Activated CD8-positive, alpha-beta memory T cell treated with anti-CD3 and anti-CD28 coated beads, Interleukin-2, amount 10 ng/mL, durations not matched to agents 7 days and 5 days (primary cell): ENCODE measurements around the gene THAP9. TPM values are rescaled to one million over a fixed set of nuclear protein-coding genes. Genes with fewer than 3 reads are reported as not detected.

ENCODE experiments used
- ATAC-seq: fragments of 150-1000 bp; cut with Tn5 transposase; one replicate; pipeline ENCODE4 v1.10.0; 2021; ENCODE audit warnings: moderate library complexity
- CTCF ChIA-PET: fragments of 350-600 bp; sonication (Branson Sonifier 250); formaldehyde crosslinking; loops from one replicate; lab custom pipeline; 2021; ENCODE audit warnings: antibody characterized with exemption; lab: Charles Lee
- DNase-seq: peaks from one replicate; pipeline ENCODE4 v3.0.0-alpha.2; 2020
- H3K27ac Mint-ChIP-seq: one replicate; pipeline ENCODE4 v1.8.0; 2021; ENCODE audit warnings: mild to moderate bottlenecking, mixed read lengths
- H3K27me3 Mint-ChIP-seq: one replicate; pipeline ENCODE4 v1.8.0; 2021; ENCODE audit warnings: mixed read lengths
- H3K36me3 Mint-ChIP-seq: one replicate; pipeline ENCODE4 v1.8.0; 2021; ENCODE audit warnings: mild to moderate bottlenecking, mixed read lengths
- H3K4me1 Mint-ChIP-seq: one replicate; pipeline ENCODE4 v1.8.0; 2021; ENCODE audit warnings: mixed read lengths
- H3K4me3 Mint-ChIP-seq: one replicate; pipeline ENCODE4 v1.8.0; 2021; ENCODE audit warnings: mild to moderate bottlenecking, moderate library complexity, mixed read lengths
- H3K9me3 Mint-ChIP-seq: one replicate; pipeline ENCODE4 v1.8.0; 2022; ENCODE audit warnings: low read depth, mixed read lengths
- total RNA-seq, 2 experiments: library from RNA; stranded (reverse); gene quantifications; one replicate each; pipeline ENCODE4 v1.2.3, GENCODE V29; 2021

Gene THAP9
- total RNA-seq, 2 experiments from 2014 or later, result 1.9 to 2.4 TPM

GRCh38 chr4:82868572-82868971, 32.0 kb upstream of the THAP9 start:
- DNase-seq (no peak), ATAC-seq (no peak)
- H3K4me3 Mint-ChIP-seq, result no peak overlapping the region
- CTCF ChIA-PET, result no interaction called here
- peaks cover 33% of the 10 kb centered on the region for H3K4me1 Mint-ChIP-seq
- no peaks in the 10 kb centered on the region for H3K27me3 Mint-ChIP-seq
- H3K9me3 Mint-ChIP-seq, result no peaks in the 10 kb centered on the region
- H3K27ac Mint-ChIP-seq, result no peak overlapping the region
- H3K36me3 Mint-ChIP-seq, result peaks cover 64% of the 10 kb centered on the region

DNA sequence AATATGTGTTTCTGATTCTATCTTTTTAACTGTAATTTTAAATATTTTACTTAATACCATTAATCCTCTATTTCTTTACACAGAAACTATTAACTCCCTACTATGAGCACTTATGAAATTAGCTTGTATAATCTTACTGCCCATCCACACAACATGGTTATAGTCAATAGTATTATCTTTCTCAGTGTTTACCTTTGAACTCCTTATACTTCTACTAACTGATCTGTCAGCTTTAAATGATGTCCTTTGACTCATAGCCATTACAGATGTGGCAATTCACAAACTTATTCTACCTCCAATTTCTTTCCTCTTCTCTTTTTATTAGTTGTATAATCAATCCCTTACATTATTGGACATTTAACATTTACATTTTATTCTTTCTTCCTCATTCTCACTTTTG, 15.1 kb upstream of the THAP9 start:
- DNase-seq, result no peak
- Mint-ChIP-seq H3K9me3 (no peaks in the 10 kb centered on the region), H3K4me1 (peaks cover 37% of the 10 kb centered on the region), H3K36me3 (peaks cover 25% of the 10 kb centered on the region), H3K27me3 (no peaks in the 10 kb centered on the region), H3K4me3 (no peak overlapping the region), H3K27ac (no peak overlapping the region)
- no peak for ATAC-seq
- CTCF ChIA-PET, result interaction anchor here (0.9 to 2.6 kb wide), 2 partner anchors 20 to 33 kb away, joined by 3 to 8 read pairs; no protein-coding TSS in a partner anchor

- H3K4me3 Mint-ChIP-seq, result no peak overlapping the region
- ATAC-seq (no peak), DNase-seq (no peak)
- no peak overlapping the region for H3K27ac Mint-ChIP-seq
- CTCF ChIA-PET, result interaction anchor here (1.3 to 2.6 kb wide), 2 partner anchors 13 to 34 kb away, joined by 4 to 8 read pairs; no protein-coding TSS in a partner anchor
- no peaks in the 10 kb centered on the region for H3K27me3 Mint-ChIP-seq
- H3K9me3 Mint-ChIP-seq, result no peaks in the 10 kb centered on the region
- peaks cover 39% of the 10 kb centered on the region for H3K4me1 Mint-ChIP-seq
- H3K36me3 Mint-ChIP-seq, result peaks cover 21% of the 10 kb centered on the region
Observed at GRCh38 chr4:82886147-82886942, 14.2 kb upstream of the THAP9 start.

DNA sequence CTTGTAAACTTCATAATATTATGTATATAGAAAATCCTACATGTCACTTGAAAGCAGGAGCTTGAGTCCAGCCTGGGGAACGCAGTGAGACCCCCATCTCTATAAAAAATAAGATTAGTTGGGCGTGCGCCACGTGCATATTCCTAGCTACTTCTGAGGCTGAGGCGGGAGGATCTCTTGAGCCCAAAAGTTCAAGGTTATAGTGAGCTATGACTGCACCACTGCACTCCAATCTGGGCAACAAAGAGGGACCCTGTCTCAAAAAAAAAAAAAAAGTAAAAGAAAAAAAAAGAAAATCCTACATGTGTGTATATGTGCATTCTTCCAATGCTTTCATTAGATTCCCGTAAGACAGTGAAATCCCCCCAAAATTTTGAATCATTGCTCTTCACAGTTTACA, 11.2 kb upstream of the THAP9 start:
- Mint-ChIP-seq H3K36me3 (peaks cover 22% of the 10 kb centered on the region), H3K27me3 (no peaks in the 10 kb centered on the region), H3K9me3 (no peaks in the 10 kb centered on the region), H3K4me3 (peak overlapping the region; percentile 93), H3K27ac (no peak overlapping the region), H3K4me1 (peaks cover 53% of the 10 kb centered on the region)
- ATAC-seq (no peak), DNase-seq (no peak)
- CTCF ChIA-PET, result interaction anchor here (0.7 to 2.9 kb wide), 4 partner anchors 11 to 596 kb away, joined by 3 to 13 read pairs (median 4); partner anchors contain the start of genes LIN54 and THAP9

- Mint-ChIP-seq H3K27me3 (no peaks in the 10 kb centered on the region), H3K4me1 (peaks cover 51% of the 10 kb centered on the region), H3K9me3 (no peaks in the 10 kb centered on the region), H3K36me3 (peaks cover 24% of the 10 kb centered on the region), H3K4me3 (peak overlapping the region; percentile 93), H3K27ac (peak overlapping the region; percentile 97)
- ATAC-seq, result peak; percentile 1
- CTCF ChIA-PET, result interaction anchor here (2.9 kb wide), 1 partner anchor 10 kb away, joined by 13 read pairs; the partner anchor contains the start of gene THAP9
- DNase-seq, result no peak
Observed at GRCh38 chr4:82890528-82890900, 10.0 kb upstream of the THAP9 start.

DNA sequence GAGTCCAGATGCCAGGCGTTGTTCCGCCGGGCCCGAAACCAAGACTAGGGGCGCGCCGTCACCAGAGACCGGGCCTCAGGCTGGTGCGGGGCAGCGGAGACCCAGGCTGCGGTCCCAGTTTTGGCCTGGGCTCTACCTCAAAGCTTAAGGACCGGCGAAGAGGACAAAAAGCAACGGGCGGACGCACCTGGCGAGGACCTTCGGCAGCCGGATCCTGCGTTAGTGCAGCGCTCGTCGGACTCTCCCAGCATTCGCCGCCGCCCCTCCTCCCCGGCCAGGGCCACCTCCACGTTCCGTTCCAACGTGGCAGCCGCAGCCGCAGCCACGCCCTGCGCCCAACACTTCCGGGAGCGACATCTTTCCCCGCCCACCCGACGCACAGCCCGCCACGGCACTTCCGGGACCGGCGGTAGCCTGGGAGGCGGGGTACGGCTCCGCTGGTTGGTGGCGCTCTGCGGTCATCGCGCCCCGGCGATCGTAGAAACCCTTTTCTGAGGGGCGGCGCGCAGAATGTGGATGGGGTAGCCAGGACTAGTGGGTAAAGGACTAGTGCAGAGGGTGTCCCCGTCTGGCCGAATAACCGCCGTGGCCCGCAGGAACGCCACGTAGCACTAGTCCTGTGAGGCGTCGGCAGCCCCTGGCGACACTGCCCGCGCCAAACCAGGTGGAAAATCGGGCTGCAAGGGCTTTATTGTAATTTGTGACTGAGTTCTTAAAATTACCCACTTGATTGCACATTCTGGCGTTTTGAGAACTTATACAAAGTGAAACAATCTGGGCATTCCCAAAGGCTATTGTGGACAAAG, 9.4 kb upstream of the THAP9 start, which contains the start of gene SEC31A:
SEC31A (minus strand) TSS at position 253 of the 806 bp plus-strand sequence. CDS start 9,217 bp downstream, outside the sequence.
- H3K4me1 Mint-ChIP-seq, result peaks cover 49% of the 10 kb centered on the region
- ATAC-seq, result peak; percentile 93

GRCh38 chr4:82891707-82892466, 8.6 kb upstream of the THAP9 start:
- H3K4me1 Mint-ChIP-seq, result peaks cover 48% of the 10 kb centered on the region
- H3K9me3 Mint-ChIP-seq, result no peaks in the 10 kb centered on the region
- H3K27me3 Mint-ChIP-seq, result no peaks in the 10 kb centered on the region
- ATAC-seq (no peak), DNase-seq (no peak)
- H3K36me3 Mint-ChIP-seq, result peaks cover 28% of the 10 kb centered on the region
- CTCF ChIA-PET, result interaction anchor here (1.6 kb wide), 1 partner anchor 39 kb away, joined by 8 read pairs; no protein-coding TSS in a partner anchor
- H3K27ac Mint-ChIP-seq, result peak overlapping the region; percentile 97
- peak overlapping the region; percentile 93 for H3K4me3 Mint-ChIP-seq

More for the DNA sequence above, 9.4 kb upstream of the THAP9 start, which contains the start of gene SEC31A:
- H3K4me3 Mint-ChIP-seq, result peak within 1 kb of the TSS; percentile 93
- DNase-seq, result peak; percentile 98
- peak within 1 kb of the TSS; percentile 97 for H3K27ac Mint-ChIP-seq
- H3K27me3 Mint-ChIP-seq, result no peaks in the 10 kb centered on the region
- H3K9me3 Mint-ChIP-seq, result no peaks in the 10 kb centered on the region
- CTCF ChIA-PET, result interaction anchor here (2.9 kb wide), 1 partner anchor 9 kb away, joined by 13 read pairs; the partner anchor contains the start of gene THAP9
- H3K36me3 Mint-ChIP-seq, result peaks cover 25% of the 10 kb centered on the region

GRCh38 chr4:82892467-82892802, 8.1 kb upstream of the THAP9 start:
- Mint-ChIP-seq H3K36me3 (peaks cover 29% of the 10 kb centered on the region), H3K4me1 (peaks cover 48% of the 10 kb centered on the region), H3K4me3 (peak overlapping the region; percentile 93), H3K9me3 (no peaks in the 10 kb centered on the region), H3K27me3 (no peaks in the 10 kb centered on the region), H3K27ac (peak overlapping the region; percentile 97)
- CTCF ChIA-PET, result interaction anchor here (1.6 kb wide), 1 partner anchor 40 kb away, joined by 8 read pairs; no protein-coding TSS in a partner anchor
- ATAC-seq (no peak), DNase-seq (no peak)

DNA sequence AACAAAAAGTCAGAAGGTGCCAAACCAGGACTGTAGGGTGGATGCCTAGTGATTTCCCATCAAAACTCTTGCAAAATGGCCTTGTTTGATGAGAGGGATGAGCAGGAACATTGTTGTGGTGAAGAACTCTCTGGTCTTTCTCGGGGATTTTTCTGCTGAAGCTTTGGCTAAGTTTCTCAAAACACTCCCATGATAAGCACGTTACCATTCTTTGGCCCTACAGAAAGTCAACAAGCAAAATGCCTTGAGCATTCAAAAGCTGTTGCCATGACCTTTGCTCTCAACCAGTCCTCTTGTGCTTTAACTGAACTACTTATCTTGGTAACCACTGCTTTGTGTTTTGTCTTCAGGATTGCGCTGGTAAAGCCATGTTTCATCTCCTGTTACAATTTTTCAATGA, 6.6 kb upstream of the THAP9 start:
- Mint-ChIP-seq H3K27ac (no peak overlapping the region), H3K9me3 (no peaks in the 10 kb centered on the region), H3K4me1 (peaks cover 51% of the 10 kb centered on the region), H3K4me3 (no peak overlapping the region), H3K27me3 (no peaks in the 10 kb centered on the region), H3K36me3 (peaks cover 37% of the 10 kb centered on the region)
- DNase-seq, result no peak
- ATAC-seq, result no peak
- CTCF ChIA-PET, result no interaction called here

GRCh38 chr4:82896755-82897154, 3.8 kb upstream of the THAP9 start:
- Mint-ChIP-seq H3K9me3 (no peaks in the 10 kb centered on the region), H3K27me3 (no peaks in the 10 kb centered on the region), H3K27ac (peak overlapping the region; percentile 29), H3K4me3 (no peak overlapping the region), H3K4me1 (peaks cover 44% of the 10 kb centered on the region), H3K36me3 (peaks cover 37% of the 10 kb centered on the region)
- DNase-seq, result no peak
- CTCF ChIA-PET, result interaction anchor here (0.8 to 1.7 kb wide), 4 partner anchors 20 to 115 kb away, joined by 3 to 6 read pairs (median 4); partner anchors contain the start of gene LIN54
- ATAC-seq, result no peak

DNA sequence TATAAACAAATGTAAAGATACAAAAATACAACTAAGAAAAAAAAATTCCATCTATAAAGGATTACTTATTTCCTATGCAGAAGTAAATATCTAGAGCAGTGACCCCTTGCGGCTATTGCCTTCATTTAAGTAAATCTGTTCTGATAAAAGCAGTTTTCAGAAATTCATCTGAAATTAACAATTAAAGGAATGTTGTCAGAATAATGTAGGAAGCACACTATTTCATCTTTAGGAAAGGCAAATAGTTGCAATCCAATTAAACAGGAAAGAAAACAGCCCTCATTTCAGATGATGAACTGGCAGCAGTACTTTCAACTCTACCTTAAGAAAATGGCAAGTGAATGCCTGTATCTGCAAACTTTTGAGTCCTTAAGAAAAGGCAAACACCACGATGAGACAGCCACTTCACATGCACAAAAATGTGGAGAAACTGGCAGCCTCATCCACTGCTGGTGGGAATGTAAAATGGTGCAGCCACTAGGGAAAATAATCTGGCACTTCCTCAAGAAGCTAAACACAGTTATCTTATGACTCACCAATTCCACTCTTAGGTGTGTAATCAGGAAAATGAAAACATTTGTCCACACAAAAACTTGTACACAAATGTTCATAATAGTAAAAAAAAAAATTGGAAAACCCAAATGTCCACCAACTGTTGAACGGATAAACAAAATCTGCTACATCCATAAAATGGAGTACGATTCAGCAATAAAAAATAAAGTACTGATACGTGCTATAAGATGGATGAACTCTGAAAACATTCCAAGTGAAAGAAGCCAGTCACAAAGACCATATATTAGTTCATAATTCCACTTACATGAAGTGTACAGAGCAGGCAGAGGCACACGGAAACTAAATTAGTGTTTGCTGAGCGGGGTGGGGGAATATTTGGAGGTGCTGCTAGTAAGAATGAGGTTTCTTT, 2.0 kb upstream of the THAP9 start:
- CTCF ChIA-PET, result interaction anchor here (1.4 to 3.3 kb wide), 5 partner anchors 13 to 319 kb away, joined by 3 to 32 read pairs (median 4); partner anchors contain the start of gene SCD5
- peaks cover 35% of the 10 kb centered on the region for H3K36me3 Mint-ChIP-seq
- no peak for DNase-seq
- no peaks in the 10 kb centered on the region for H3K9me3 Mint-ChIP-seq
- no peak for ATAC-seq
- H3K4me1 Mint-ChIP-seq, result peaks cover 39% of the 10 kb centered on the region
- H3K4me3 Mint-ChIP-seq, result no peak overlapping the region
- peaks cover 1% of the 10 kb centered on the region for H3K27me3 Mint-ChIP-seq
- H3K27ac Mint-ChIP-seq, result no peak overlapping the region
